Body of pancreas (tissue), 4 donors: Measurements from ENCODE around the gene PKP1.

ENCODE experiments used
- CTCF ChIP-seq, 7 experiments: fragments of 450-650 bp in 4 of 7; fragments of 200-600 bp in 3 of 7; sonication (generic) in 3 of 7; IDR thresholded peaks; one replicate each; pipeline ENCODE4 v1.5.1; 2016 to 2019; ENCODE audit warnings: antibody characterized with exemption in 7 of 7
- POLR2A ChIP-seq, 3 donors: fragments of 450-650 bp; IDR thresholded peaks; one replicate each; pipeline ENCODE4 v1.6.1; 2016; ENCODE audit warnings: antibody characterized with exemption in 3 of 3, mild to moderate bottlenecking in 2 of 3

GRCh38 chr1:201309416-201309815, 26.1 kb downstream of the PKP1 start:
- peak in 1 of 7 experiments; percentile 17 for TF ChIP-seq CTCF (IDR thresholded peaks at IDR 0.05)
- no peak for TF ChIP-seq POLR2A (IDR thresholded peaks at IDR 0.05)
